ENCODE data around the gene MSRB1.

MSRB1 gene

DNA sequence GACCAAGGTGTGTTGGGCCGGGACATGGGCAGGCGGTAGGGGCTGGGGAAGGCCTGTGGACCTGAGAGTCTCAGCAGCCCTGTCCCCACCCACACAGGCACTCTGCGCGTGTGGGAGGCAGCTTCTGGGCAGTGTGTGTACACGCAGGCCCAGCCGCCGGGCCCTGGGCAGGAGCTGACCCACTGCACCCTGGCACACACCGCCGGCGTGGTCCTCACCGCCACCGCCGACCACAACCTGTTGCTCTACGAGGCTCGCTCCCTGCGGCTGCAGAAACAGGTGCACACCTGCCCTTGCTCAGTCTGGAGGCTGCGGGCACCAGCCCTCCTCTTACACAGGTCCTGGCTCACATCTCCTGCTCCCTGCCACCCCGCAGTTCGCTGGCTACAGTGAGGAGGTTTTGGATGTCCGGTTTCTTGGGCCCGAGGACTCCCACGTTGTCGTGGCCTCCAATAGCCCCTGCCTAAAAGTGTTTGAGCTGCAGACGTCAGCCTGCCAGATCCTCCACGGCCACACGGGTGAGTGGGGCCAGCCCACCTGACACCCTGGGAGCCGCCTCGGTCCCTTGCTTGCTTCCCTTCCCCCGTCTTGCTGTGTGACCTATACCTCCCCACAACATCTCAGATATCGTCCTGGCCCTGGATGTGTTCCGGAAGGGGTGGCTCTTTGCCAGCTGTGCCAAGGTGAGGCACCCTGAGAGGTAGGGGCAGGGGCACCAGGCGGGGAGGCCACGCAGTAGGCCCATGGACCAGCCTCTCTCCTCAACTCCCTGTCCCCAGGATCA is 32.6 kb upstream of the MSRB1 start:
- no peaks in the 10 kb centered on the region for H4K20me1 ChIP-seq (ENCODE audit: insufficient read depth, low read length, poor library complexity, severe bottlenecking)
- H3K79me2 ChIP-seq (ENCODE audit: insufficient read depth, low read length), result peaks cover 22% of the 10 kb centered on the region; the same call in 1 of the 2 replicates
- H3K9ac ChIP-seq (ENCODE audit: low read depth, low read length, poor library complexity, severe bottlenecking), result no peak overlapping the region
- H3F3A ChIP-seq (ENCODE audit: low read depth), result peaks cover 2% of the 10 kb centered on the region; the same call in 1 of the 2 replicates
- no peak overlapping the region for H3K4me3 ChIP-seq (ENCODE audit: low read length, poor library complexity, severe bottlenecking)
- no peak overlapping the region for H2AFZ ChIP-seq (ENCODE audit: low read length)
- no peaks in the 10 kb centered on the region for H3K9me3 ChIP-seq (ENCODE audit: insufficient read depth, low read depth, low read length)
- H3K36me3 ChIP-seq (ENCODE audit: insufficient read depth, low read length), result no peaks in the 10 kb centered on the region
- no peaks in the 10 kb centered on the region for H3K4me1 ChIP-seq (ENCODE audit: insufficient read depth, low read length, poor library complexity, severe bottlenecking)
- H3K4me2 ChIP-seq (ENCODE audit: low read depth, low read length, poor library complexity, severe bottlenecking), result no peak overlapping the region
- TF ChIP-seq EZH2phosphoT487 (IDR thresholded peaks at IDR 0.05; ENCODE audit: borderline replicate concordance), result no peak
- TF ChIP-seq, protein P1, sequence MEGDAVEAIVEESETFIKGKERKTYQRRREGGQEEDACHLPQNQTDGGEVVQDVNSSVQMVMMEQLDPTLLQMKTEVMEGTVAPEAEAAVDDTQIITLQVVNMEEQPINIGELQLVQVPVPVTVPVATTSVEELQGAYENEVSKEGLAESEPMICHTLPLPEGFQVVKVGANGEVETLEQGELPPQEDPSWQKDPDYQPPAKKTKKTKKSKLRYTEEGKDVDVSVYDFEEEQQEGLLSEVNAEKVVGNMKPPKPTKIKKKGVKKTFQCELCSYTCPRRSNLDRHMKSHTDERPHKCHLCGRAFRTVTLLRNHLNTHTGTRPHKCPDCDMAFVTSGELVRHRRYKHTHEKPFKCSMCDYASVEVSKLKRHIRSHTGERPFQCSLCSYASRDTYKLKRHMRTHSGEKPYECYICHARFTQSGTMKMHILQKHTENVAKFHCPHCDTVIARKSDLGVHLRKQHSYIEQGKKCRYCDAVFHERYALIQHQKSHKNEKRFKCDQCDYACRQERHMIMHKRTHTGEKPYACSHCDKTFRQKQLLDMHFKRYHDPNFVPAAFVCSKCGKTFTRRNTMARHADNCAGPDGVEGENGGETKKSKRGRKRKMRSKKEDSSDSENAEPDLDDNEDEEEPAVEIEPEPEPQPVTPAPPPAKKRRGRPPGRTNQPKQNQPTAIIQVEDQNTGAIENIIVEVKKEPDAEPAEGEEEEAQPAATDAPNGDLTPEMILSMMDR (conservative IDR thresholded peaks at IDR 0.05; ENCODE audit: low read length), result no peak
- H3K27me3 ChIP-seq (ENCODE audit: insufficient read depth, low read length, poor library complexity, severe bottlenecking), result no peaks in the 10 kb centered on the region
- H3K9me2 ChIP-seq (replicated peaks; ENCODE audit: low read depth, low read length), result no peaks in the 10 kb centered on the region

DNA sequence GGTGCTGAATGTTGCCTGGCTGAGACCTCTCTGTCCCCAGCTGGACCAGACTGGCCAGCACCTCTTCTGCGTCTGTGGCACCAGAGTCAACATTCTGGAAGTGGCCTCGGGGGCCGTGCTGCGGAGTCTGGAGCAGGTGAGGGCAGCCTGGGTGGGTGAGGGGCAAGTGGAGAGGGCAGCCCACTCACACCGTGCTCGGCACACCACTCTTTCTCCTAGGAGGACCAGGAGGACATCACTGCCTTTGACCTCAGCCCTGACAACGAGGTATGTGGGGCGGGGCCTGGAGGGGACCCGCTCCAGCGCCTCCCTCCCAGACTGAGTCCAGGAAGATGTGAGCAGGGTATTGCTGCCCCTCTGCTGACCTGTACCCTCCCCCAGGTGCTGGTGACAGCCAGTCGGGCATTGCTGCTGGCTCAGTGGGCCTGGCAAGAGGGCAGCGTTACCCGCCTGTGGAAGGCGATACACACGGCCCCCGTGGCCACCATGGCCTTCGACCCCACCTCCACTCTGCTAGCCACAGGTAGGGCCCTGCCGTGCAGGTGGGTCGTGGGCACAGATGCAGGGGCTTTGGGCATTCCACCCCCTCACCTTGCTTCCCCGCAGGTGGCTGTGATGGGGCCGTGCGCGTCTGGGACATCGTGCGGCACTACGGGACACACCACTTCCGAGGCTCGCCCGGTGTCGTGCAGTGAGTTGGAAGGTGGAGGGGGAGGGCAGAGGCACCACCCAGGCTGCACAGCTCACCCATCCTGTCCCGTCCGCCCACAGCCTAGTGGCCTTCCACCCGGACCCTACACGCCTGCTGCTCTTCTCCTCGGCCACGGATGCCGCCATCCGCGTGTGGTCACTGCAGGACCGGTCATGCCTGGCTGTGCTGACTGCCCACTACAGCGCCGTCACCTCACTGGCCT is 31.4 kb upstream of the MSRB1 start:
- no peaks in the 10 kb centered on the region for H3K9me3 ChIP-seq (ENCODE audit: insufficient read depth, low read depth, low read length)

DNA sequence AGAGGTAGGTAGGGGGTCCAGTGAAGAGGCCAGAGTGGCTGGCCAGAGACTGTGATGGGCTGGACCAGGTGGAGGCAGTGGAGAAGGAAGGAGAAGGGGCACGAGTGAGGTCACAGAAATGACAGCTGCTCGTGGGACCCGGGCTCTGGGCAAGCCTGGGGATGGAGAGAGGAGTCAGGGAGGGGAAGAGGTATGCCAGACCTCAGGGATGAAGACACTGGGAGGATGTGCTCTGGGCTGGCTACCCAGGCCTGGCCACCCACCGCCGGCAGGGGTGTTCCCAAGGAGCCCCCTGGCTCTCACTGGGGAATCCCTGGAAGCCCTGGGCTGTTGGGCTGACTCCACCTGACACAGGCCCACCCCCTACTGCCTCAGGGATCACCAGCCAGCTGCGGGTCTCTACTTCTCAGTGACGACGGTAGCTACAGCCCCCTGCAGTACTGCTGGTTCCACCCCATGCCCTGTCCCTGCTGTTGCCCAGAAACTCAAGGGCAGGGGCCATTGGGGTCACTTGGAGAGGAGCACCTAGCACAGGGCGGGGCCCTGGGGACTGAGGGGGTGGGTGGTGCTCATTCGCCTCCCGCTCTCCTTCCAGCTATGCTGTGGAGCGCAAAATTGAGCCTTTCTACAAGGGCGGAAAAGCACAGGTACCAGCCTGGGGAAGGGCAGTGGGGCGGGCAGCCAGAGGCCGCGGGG is 30.6 kb upstream of the MSRB1 start:
- H2AFZ ChIP-seq (ENCODE audit: low read length), result no peak overlapping the region
- no peaks in the 10 kb centered on the region for H3K36me3 ChIP-seq (ENCODE audit: insufficient read depth, low read length)
- TF ChIP-seq, protein P1 (conservative IDR thresholded peaks at IDR 0.05; ENCODE audit: low read length), result no peak
- TF ChIP-seq EZH2phosphoT487 (IDR thresholded peaks at IDR 0.05; ENCODE audit: borderline replicate concordance), result no peak
- H3K9ac ChIP-seq (ENCODE audit: low read depth, low read length, poor library complexity, severe bottlenecking), result no peak overlapping the region
- no peaks in the 10 kb centered on the region for H4K20me1 ChIP-seq (ENCODE audit: insufficient read depth, low read length, poor library complexity, severe bottlenecking)
- no peaks in the 10 kb centered on the region for H3K9me2 ChIP-seq (replicated peaks; ENCODE audit: low read depth, low read length)
- H3F3A ChIP-seq (ENCODE audit: low read depth), result peaks cover 2% of the 10 kb centered on the region; the same call in 1 of the 2 replicates
- no peaks in the 10 kb centered on the region for H3K9me3 ChIP-seq (ENCODE audit: insufficient read depth, low read depth, low read length)
- H3K4me2 ChIP-seq (ENCODE audit: low read depth, low read length, poor library complexity, severe bottlenecking), result peak overlapping the region; percentile 75
- H3K79me2 ChIP-seq (ENCODE audit: insufficient read depth, low read length), result peaks cover 22% of the 10 kb centered on the region; the same call in 1 of the 2 replicates
- no peak overlapping the region for H3K4me3 ChIP-seq (ENCODE audit: low read length, poor library complexity, severe bottlenecking)
- no peaks in the 10 kb centered on the region for H3K27me3 ChIP-seq (ENCODE audit: insufficient read depth, low read length, poor library complexity, severe bottlenecking)
- no peaks in the 10 kb centered on the region for H3K4me1 ChIP-seq (ENCODE audit: insufficient read depth, low read length, poor library complexity, severe bottlenecking)

More for the DNA sequence above, 31.4 kb upstream of the MSRB1 start:
- H3K79me2 ChIP-seq (ENCODE audit: insufficient read depth, low read length), result peaks cover 22% of the 10 kb centered on the region; the same call in 1 of the 2 replicates
- H3K4me2 ChIP-seq (ENCODE audit: low read depth, low read length, poor library complexity, severe bottlenecking), result no peak overlapping the region
- no peaks in the 10 kb centered on the region for H3K9me2 ChIP-seq (replicated peaks; ENCODE audit: low read depth, low read length)
- H3K4me3 ChIP-seq (ENCODE audit: low read length, poor library complexity, severe bottlenecking), result no peak overlapping the region
- no peak for TF ChIP-seq EZH2phosphoT487 (IDR thresholded peaks at IDR 0.05; ENCODE audit: borderline replicate concordance)
- TF ChIP-seq, protein P1 (conservative IDR thresholded peaks at IDR 0.05; ENCODE audit: low read length), result no peak
- peaks cover 2% of the 10 kb centered on the region; the same call in 1 of the 2 replicates for H3F3A ChIP-seq (ENCODE audit: low read depth)
- no peak overlapping the region for H3K9ac ChIP-seq (ENCODE audit: low read depth, low read length, poor library complexity, severe bottlenecking)
- no peak overlapping the region for H2AFZ ChIP-seq (ENCODE audit: low read length)
- no peaks in the 10 kb centered on the region for H3K4me1 ChIP-seq (ENCODE audit: insufficient read depth, low read length, poor library complexity, severe bottlenecking)
- no peaks in the 10 kb centered on the region for H4K20me1 ChIP-seq (ENCODE audit: insufficient read depth, low read length, poor library complexity, severe bottlenecking)
- H3K27me3 ChIP-seq (ENCODE audit: insufficient read depth, low read length, poor library complexity, severe bottlenecking), result no peaks in the 10 kb centered on the region
- no peaks in the 10 kb centered on the region for H3K36me3 ChIP-seq (ENCODE audit: insufficient read depth, low read length)
